Measurements from ENCODE around the gene GLI3.

Gene GLI3

GRCh38 chr7:42135728-42136127 lies 101.3 kb downstream of the GLI3 start:
- DNase-seq, result no peak

GRCh38 chr7:42134276-42134876 lies 102.6 kb downstream of the GLI3 start:
- DNase-seq, result no peak

- no peak for DNase-seq
Measured at GRCh38 chr7:42133321-42133720, 103.7 kb downstream of the GLI3 start.

- DNase-seq, result no peak
Measured at GRCh38 chr7:42128703-42129102, 108.3 kb downstream of the GLI3 start.

- DNase-seq, result no peak
Measured at GRCh38 chr7:42127232-42127622, 109.8 kb downstream of the GLI3 start.

- no peak for DNase-seq
Measured at GRCh38 chr7:42126475-42127231, 110.4 kb downstream of the GLI3 start.

- no peak for DNase-seq
Measured at GRCh38 chr7:42125321-42125720, 111.7 kb downstream of the GLI3 start.

- DNase-seq, result no peak
Measured at GRCh38 chr7:42123716-42124115, 113.3 kb downstream of the GLI3 start.

GRCh38 chr7:42120191-42120590 lies 116.8 kb downstream of the GLI3 start:
- DNase-seq, result no peak

GRCh38 chr7:42117201-42117600 lies 119.8 kb downstream of the GLI3 start:
- no peak for DNase-seq

- DNase-seq, result no peak
Measured at GRCh38 chr7:42115795-42116194, 121.2 kb downstream of the GLI3 start.

- no peak for DNase-seq
Measured at GRCh38 chr7:42110333-42110732, 126.7 kb downstream of the GLI3 start.

GRCh38 chr7:42108803-42109528 lies 128.0 kb downstream of the GLI3 start:
- DNase-seq, result no peak

- no peak for DNase-seq
Measured at GRCh38 chr7:42107484-42108240, 129.3 kb downstream of the GLI3 start.

- DNase-seq, result no peak
Measured at GRCh38 chr7:42106562-42106961, 130.4 kb downstream of the GLI3 start.

- DNase-seq, result no peak
Measured at GRCh38 chr7:42105554-42106358, 131.3 kb downstream of the GLI3 start.

- no peak for DNase-seq
Measured at GRCh38 chr7:42104694-42105093, 132.3 kb downstream of the GLI3 start.

- DNase-seq, result no peak
Measured at GRCh38 chr7:42104231-42104630, 132.8 kb downstream of the GLI3 start.

- no peak for DNase-seq
Measured at GRCh38 chr7:42103456-42103855, 133.6 kb downstream of the GLI3 start.

- no peak for DNase-seq
Measured at GRCh38 chr7:42103020-42103419, 134.0 kb downstream of the GLI3 start.

- no peak for DNase-seq
Measured at GRCh38 chr7:42102301-42102700, 134.7 kb downstream of the GLI3 start.

- DNase-seq, result no peak
Measured at GRCh38 chr7:42100156-42100508, 136.9 kb downstream of the GLI3 start.

All from NCI-H774 (cell line).